HEK293 (cell line): ENCODE measurements around the gene RAPGEF5.

Source experiments
- CTCF ChIA-PET: fragments of 350-600 bp; formaldehyde crosslinking; extraction: SDS; loops from one replicate; lab custom pipeline; 2021; ENCODE audit warnings: antibody characterized with exemption; lab: Yijun Ruan, JAX
- POLR2A ChIA-PET: fragments of 300-600 bp; formaldehyde crosslinking; extraction: SDS; loops from one replicate; lab custom pipeline; 2020; ENCODE audit warnings: antibody characterized with exemption, inconsistent platforms; lab: Yijun Ruan, JAX
- H3K27ac ChIP-seq: fragments of 200-500 bp; sonication (Bioruptor generic); 2 replicates; pipeline ENCODE4 v1.5.1; 2014; ENCODE audit warnings: low read depth, low read length, control low read depth, inconsistent platforms; ENCODE audit errors: extremely low read depth
- H3K36me3 ChIP-seq, 2 experiments: fragments of 200-500 bp in 1 of 2; sonication (Bioruptor generic) in 1 of 2; 1 replicate in 1 of 2; 2 replicates in 1 of 2; pipeline ENCODE4 v1.5.1; 2014 to 2017; ENCODE audit warnings: inconsistent platforms in 2 of 2, low read length in 2 of 2; ENCODE audit not compliant: control insufficient read depth in 2 of 2, insufficient read depth in 1 of 2
- H3K4me1 ChIP-seq: fragments of 200-500 bp; sonication (Bioruptor generic); 2 replicates; pipeline ENCODE4 v1.5.1; 2014; ENCODE audit warnings: mild to moderate bottlenecking, low read length, inconsistent platforms; ENCODE audit not compliant: control insufficient read depth, insufficient read depth
- H3K4me3 ChIP-seq: 2 replicates; pipeline ENCODE4 v1.5.1; 2011; ENCODE audit warnings: low read depth, mild to moderate bottlenecking, control low read depth, low read length, moderate library complexity
- H3K9me3 ChIP-seq: fragments of 200-500 bp; sonication (Bioruptor generic); 2 replicates; pipeline ENCODE4 v1.5.1; 2014; ENCODE audit warnings: low read depth, low read length, inconsistent platforms; ENCODE audit not compliant: control insufficient read depth, insufficient read depth
- GLI2 ChIP-seq: fragments of 450-650 bp; formaldehyde crosslinking; IDR thresholded peaks from 2 replicates; pipeline ENCODE4; 2017; ENCODE audit warnings: missing biosample characterization, missing genetic modification characterization, low read depth, borderline replicate concordance
- GLIS2 ChIP-seq: fragments of 450-650 bp; formaldehyde crosslinking; IDR thresholded peaks from 2 replicates; pipeline ENCODE4 v1.5.1; 2016; ENCODE audit warnings: missing biosample characterization, missing genetic modification characterization
- HOXA7 ChIP-seq: sonication (generic); formaldehyde crosslinking; IDR thresholded peaks from 2 replicates; pipeline ENCODE4 v1.8.1; 2022; ENCODE audit warnings: missing genetic modification reagents, borderline replicate concordance
- PRDM4 ChIP-seq: fragments of 450-650 bp; formaldehyde crosslinking; IDR thresholded peaks from 2 replicates; pipeline ENCODE4 v1.5.1; 2017; ENCODE audit warnings: missing biosample characterization, missing genetic modification characterization
- TCF7L2 ChIP-seq: IDR thresholded peaks from 2 replicates; pipeline ENCODE4 v1.6.1; 2011; ENCODE audit warnings: low read depth, mild to moderate bottlenecking, inconsistent platforms, low read length, moderate library complexity, borderline replicate concordance
- ZBTB1 ChIP-seq: fragments of 450-650 bp; formaldehyde crosslinking; IDR thresholded peaks from 2 replicates; pipeline ENCODE4 v1.5.1; 2016; ENCODE audit warnings: missing biosample characterization, missing genetic modification characterization
- ZBTB11 ChIP-seq: fragments of 450-650 bp; formaldehyde crosslinking; conservative IDR thresholded peaks from 2 replicates; pipeline ENCODE4 v1.5.1; 2016; ENCODE audit warnings: low read depth, missing biosample characterization, missing genetic modification characterization
- ZBTB48 ChIP-seq: fragments of 450-650 bp; formaldehyde crosslinking; IDR thresholded peaks from 2 replicates; pipeline ENCODE4 v1.5.1; 2016; ENCODE audit warnings: missing biosample characterization, missing genetic modification characterization
- ZFHX2 ChIP-seq: fragments of 450-650 bp; formaldehyde crosslinking; conservative IDR thresholded peaks from 2 replicates; pipeline ENCODE4 v1.5.1; 2016; ENCODE audit warnings: missing biosample characterization, missing genetic modification characterization
- ZFP3 ChIP-seq: fragments of 450-650 bp; formaldehyde crosslinking; IDR thresholded peaks from 2 replicates; pipeline ENCODE4 v1.5.1; 2016; ENCODE audit warnings: low read depth, missing biosample characterization, missing genetic modification characterization
- ZFP69B ChIP-seq: fragments of 450-650 bp; formaldehyde crosslinking; IDR thresholded peaks from 2 replicates; pipeline ENCODE4 v1.5.1; 2016; ENCODE audit warnings: missing biosample characterization, missing genetic modification characterization
- ZIC2 ChIP-seq: fragments of 450-650 bp; formaldehyde crosslinking; IDR thresholded peaks from 2 replicates; pipeline ENCODE4 v1.5.1; 2016; ENCODE audit warnings: missing biosample characterization, missing genetic modification characterization
- ZNF112 ChIP-seq: fragments of 450-650 bp; formaldehyde crosslinking; IDR thresholded peaks from 2 replicates; pipeline ENCODE4 v1.5.0; 2017; ENCODE audit warnings: missing biosample characterization, missing genetic modification characterization
- ZNF114 ChIP-seq: fragments of 450-650 bp; formaldehyde crosslinking; IDR thresholded peaks from 2 replicates; pipeline ENCODE4 v1.5.0; 2017; ENCODE audit warnings: missing biosample characterization, missing genetic modification characterization
- ZNF175 ChIP-seq: fragments of 450-650 bp; formaldehyde crosslinking; IDR thresholded peaks from 2 replicates; pipeline ENCODE4 v1.5.1; 2016; ENCODE audit warnings: missing biosample characterization, missing genetic modification characterization
- ZNF214 ChIP-seq: fragments of 450-650 bp; formaldehyde crosslinking; IDR thresholded peaks from 2 replicates; pipeline ENCODE4 v1.5.1; 2017; ENCODE audit warnings: missing biosample characterization, mild to moderate bottlenecking, missing genetic modification characterization, borderline replicate concordance
- ZNF239 ChIP-seq: fragments of 450-650 bp; formaldehyde crosslinking; IDR thresholded peaks from 2 replicates; pipeline ENCODE4 v1.5.1; 2016; ENCODE audit warnings: missing biosample characterization, missing genetic modification characterization
- ZNF302 ChIP-seq: fragments of 450-650 bp; formaldehyde crosslinking; IDR thresholded peaks from 2 replicates; pipeline ENCODE4 v1.5.1; 2016; ENCODE audit warnings: missing biosample characterization, missing genetic modification characterization, low read depth
- ZNF324 ChIP-seq: fragments of 450-650 bp; formaldehyde crosslinking; IDR thresholded peaks from 2 replicates; pipeline ENCODE4 v1.5.1; 2016; ENCODE audit warnings: missing biosample characterization, missing genetic modification characterization
- ZNF341 ChIP-seq: fragments of 450-650 bp; formaldehyde crosslinking; IDR thresholded peaks from 2 replicates; pipeline ENCODE4; 2016; ENCODE audit warnings: low read depth, missing biosample characterization, missing genetic modification characterization
- ZNF398 ChIP-seq: fragments of 450-650 bp; formaldehyde crosslinking; IDR thresholded peaks from 2 replicates; pipeline ENCODE4 v1.5.1; 2017; ENCODE audit warnings: missing biosample characterization, missing genetic modification characterization
- ZNF473 ChIP-seq: fragments of 450-650 bp; formaldehyde crosslinking; IDR thresholded peaks from 2 replicates; pipeline ENCODE4 v1.5.1; 2017; ENCODE audit warnings: missing biosample characterization, missing genetic modification characterization
- ZNF701 ChIP-seq: fragments of 450-650 bp; formaldehyde crosslinking; IDR thresholded peaks from 2 replicates; pipeline ENCODE4 v1.5.1; 2016; ENCODE audit warnings: missing biosample characterization, missing genetic modification characterization
- ZNF747 ChIP-seq: fragments of 450-650 bp; formaldehyde crosslinking; IDR thresholded peaks from 2 replicates; pipeline ENCODE4 v1.5.1; 2016; ENCODE audit warnings: missing biosample characterization, missing genetic modification characterization
- ZSCAN16 ChIP-seq: fragments of 450-650 bp; formaldehyde crosslinking; IDR thresholded peaks from 2 replicates; pipeline ENCODE4 v1.5.1; 2016; ENCODE audit warnings: missing biosample characterization, missing genetic modification characterization

The RAPGEF5 gene

GRCh38 chr7:22128528-22128920, 228.4 kb downstream of the RAPGEF5 start (continued):
- TF ChIP-seq ZBTB11: no peak
- no peak for TF ChIP-seq ZNF239 (tag by site-specific recombination)
- TF ChIP-seq ZNF398 (tag by site-specific recombination): no peak
- no peak for TF ChIP-seq ZIC2 (tag by site-specific recombination)
- no peak for TF ChIP-seq ZFHX2 (tag by site-specific recombination)
- no peak for TF ChIP-seq ZNF175 (tag by site-specific recombination)

- Histone ChIP-seq H3K27ac (no peak overlapping the region), H3K9me3 (no peaks in the 10 kb centered on the region), H3K4me3 (no peak overlapping the region), H3K4me1 (no peaks in the 10 kb centered on the region), H3K36me3 (no peaks in the 10 kb centered on the region; a peak in 1 of 3 replicates)
- no peak for TF ChIP-seq ZNF175 (tag by site-specific recombination)
- ChIA-PET CTCF (interaction anchor here (0.6 to 1.6 kb wide), 5 partner anchors 17 to 361 kb away, joined by 3 to 4 read pairs (median 3); no protein-coding TSS in a partner anchor), POLR2A (no interaction called here)
Observed at GRCh38 chr7:22127835-22128527, 229.0 kb downstream of the RAPGEF5 start.

- no peak overlapping the region for H3K4me3 ChIP-seq
- ChIA-PET POLR2A (no interaction called here), CTCF (interaction anchor here (0.9 kb wide), 1 partner anchor 15 kb away, joined by 3 read pairs; no protein-coding TSS in a partner anchor)
- H3K9me3 ChIP-seq: no peaks in the 10 kb centered on the region
- H3K27ac ChIP-seq: no peak overlapping the region
- no peaks in the 10 kb centered on the region for H3K36me3 ChIP-seq
- TF ChIP-seq ZNF341 (tag by site-specific recombination) (no peak), ZBTB1 (tag by site-specific recombination) (no peak), ZSCAN16 (tag by site-specific recombination) (no peak), ZFP69B (no peak), PRDM4 (tag by site-specific recombination) (no peak), HOXA7 (CRISPR knock-in tag) (no peak), TCF7L2 (no peak), ZNF302 (tag by site-specific recombination) (no peak), ZNF114 (tag by site-specific recombination) (no peak), ZBTB48 (tag by site-specific recombination) (no peak), ZNF747 (tag by site-specific recombination) (no peak), ZNF214 (tag by site-specific recombination) (no peak), ZFP3 (no peak), ZNF112 (tag by site-specific recombination) (no peak), ZNF701 (tag by site-specific recombination) (no peak), ZNF324 (tag by site-specific recombination) (no peak), ZNF473 (tag by site-specific recombination) (no peak), GLIS2 (tag by site-specific recombination) (no peak), GLI2 (tag by site-specific recombination) (no peak)
- peaks cover 6% of the 10 kb centered on the region for H3K4me1 ChIP-seq
Observed at GRCh38 chr7:22125436-22125835, 231.5 kb downstream of the RAPGEF5 start.
